Stimulated activated CD8-positive, alpha-beta memory T cell treated with anti-CD3 and anti-CD28 coated beads, Interleukin-2, amount 100 ng/mL, for 1 hour (primary cell): ENCODE results near the gene CFI.
"Not testable (repeated sequence)": the region's sequence is repeated elsewhere in the genome, so short reads cannot be mapped to it uniquely, and the experiment has no call there.

ENCODE experiments used
- DNase-seq, 2 donors: peaks; one replicate each; pipeline ENCODE4 v3.0.0-alpha.2; 2020; ENCODE audit warnings: low read depth in 2 of 2

Gene CFI

DNA sequence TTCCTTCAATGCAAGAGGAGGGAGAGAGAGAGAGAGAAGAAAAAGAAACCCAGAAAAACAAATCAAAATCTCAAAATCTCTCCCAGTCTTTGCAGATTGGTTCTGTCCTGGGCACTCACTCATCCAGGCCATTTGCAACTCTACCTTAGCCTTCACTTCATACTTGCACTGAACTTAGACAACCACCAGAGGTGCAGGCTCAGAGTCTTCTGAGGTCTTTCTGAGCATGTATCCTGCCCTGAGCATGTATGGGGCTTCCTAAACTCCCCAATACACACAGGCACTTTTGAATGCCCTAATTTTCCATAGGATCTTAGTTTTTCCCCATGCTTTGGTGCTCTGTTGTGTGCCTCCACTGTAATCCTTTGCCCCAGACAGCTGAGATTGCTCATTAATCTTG lies 2.9 kb downstream of the CFI start:
- DNase-seq, result no peak

DNA sequence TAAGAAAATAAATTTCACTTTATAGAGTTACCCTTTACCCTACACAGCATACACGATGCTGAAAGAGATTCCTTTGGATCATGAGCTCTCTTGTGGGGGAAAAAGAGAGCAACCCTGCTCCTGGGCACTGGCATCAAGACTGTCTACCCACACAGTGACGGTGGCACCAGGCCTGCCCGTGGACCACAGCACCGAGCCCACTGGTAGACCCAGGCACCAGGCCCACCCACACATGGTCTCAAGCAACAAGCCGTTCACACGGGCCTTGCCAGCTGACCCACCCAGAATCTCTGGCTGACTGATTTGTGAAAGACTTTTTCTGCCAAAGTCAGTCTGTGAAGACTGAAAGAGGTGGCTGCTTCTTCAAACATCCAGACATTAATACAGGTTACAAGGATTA lies 6.7 kb downstream of the CFI start:
- DNase-seq, result no peak

DNA sequence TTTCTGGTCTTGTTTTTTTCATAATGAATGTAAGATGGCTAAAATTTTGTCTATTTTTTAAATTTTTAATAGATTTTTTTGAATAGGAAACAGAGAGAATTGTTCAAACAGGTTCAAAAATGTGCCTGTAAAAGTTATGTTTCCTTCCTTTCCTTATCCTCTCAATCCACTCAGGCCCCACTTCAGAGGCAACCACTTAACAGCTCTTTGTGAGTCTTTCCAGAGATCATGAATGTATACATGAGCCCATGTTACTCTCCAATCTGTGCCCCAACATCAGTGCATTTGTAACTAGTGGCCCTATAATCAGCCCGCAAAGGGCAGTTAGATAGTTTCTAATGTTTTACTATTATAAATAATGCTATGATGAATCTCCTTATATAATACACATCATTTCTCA lies 14.0 kb downstream of the CFI start:
- no peak for DNase-seq

DNA sequence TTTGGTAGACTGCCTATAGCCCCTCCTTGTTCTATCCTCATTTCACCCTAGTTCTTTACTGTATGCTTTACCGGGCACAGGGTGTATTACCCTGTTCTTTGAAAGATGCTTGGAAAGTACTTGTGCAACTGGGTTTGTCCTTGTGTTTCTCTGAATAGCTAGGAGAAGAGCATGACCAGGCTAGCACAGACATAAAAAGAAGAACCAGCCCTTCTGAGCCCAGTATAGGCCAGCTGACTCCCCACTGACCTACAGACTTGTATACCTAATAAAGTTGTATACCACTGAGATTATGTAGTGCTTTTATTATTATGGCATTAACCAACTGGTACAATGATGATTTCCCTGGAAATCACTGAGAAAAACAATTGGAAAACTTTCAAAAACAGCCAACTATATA lies 15.0 kb downstream of the CFI start:
- DNase-seq, result no peak

DNA sequence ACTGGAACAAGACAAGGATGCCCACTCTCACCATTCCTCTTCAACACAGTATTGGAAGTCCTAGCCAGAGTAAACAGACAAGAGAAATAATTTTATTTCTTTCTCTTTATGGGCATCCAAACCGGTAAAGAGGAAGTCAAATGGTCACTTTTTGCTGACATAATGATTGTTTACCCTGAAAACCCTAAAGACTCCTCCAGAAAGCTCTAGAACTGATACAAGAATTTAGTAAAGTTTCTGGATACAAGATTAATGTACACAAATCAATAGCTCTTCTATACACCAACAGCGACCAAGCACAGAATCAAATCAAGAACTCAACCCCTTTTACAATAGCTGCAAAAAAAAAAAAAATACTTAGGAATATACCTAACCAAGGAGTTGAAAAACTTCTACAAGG lies 19.7 kb downstream of the CFI start:
- not testable (repeated sequence) for DNase-seq

DNA sequence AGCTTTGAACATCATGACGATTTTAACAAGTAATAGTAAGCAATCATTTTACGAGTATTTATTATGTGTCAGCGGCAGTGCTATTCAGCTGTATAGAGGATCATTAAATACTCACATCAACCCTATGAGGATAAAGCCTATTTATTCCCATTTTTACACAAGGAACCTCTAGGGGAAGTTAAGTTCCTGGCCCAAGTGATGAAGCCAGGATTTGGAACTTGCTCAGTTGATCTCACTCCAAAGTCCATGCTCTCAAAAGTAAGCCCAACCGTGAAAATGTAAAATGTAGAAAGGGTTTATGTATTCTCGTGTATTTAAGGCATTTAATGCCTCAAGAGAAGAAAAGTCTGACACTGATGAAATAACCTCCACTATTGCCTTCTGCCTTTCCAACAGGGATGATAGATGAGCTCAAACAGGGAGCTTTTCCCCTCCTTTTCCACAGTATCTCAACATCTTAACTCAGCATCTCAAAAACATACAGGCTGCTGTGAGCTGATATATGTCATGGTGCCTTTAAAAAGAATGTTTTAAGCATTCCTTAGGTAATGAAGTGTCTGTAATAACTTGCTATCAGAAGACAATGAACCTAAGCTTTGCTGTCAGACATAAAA lies 36.9 kb downstream of the CFI start:
- DNase-seq, result no peak

DNA sequence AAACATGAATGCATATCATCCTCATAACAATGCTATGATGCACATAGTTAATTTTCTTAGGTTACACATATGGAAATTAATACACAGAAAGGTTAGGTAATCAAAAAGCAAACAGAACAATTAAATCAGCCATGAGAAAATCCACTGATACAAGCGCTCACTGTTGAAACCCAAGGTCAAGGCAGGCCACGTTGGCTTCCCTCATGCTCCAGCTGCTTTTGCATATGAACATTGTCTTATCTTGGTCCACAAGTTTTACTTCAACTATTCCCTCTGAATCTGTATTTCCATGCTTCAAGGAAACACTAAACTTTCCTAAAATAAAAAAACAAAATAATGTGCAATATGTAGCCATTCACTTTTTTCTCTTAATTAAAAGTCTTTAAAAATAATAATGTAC lies 37.4 kb downstream of the CFI start:
- no peak for DNase-seq

DNA sequence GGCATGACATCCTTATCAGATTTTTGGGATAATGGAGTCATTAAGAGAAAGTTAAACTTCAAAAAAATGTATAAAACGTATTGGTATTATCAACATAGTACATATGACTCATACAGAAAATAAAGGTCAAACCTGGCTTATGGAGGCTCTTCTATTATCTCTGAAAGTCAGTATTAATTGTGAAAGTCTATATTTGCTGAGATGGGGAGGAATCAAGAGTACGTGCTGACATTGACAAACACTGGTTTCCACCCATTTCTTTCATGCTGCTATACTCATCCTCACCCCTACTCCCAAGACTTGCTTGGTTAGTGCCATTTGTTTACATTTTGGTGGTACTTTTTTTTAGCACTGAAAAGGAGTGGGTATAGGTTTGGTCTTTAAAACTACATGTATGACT lies 41.1 kb downstream of the CFI start:
- no peak for DNase-seq

DNA sequence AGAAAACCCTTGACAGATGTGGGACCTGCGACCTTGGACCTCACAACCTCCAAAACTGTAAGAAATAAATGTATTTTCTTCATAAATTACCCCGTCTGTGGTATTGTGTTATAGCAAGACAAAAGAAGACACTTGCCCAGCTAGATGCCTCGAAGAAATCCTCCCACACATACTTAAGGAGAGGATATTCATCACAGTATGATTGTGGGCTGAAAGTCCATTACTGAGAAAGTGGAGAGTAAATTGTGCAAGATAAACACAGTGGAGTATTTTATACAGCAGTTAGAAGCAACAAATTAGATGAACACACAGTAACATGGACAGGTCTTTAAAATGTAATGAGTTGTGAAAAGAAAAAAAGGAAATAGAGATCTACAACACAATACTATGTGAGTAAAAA lies 46.1 kb downstream of the CFI start:
- DNase-seq, result no peak

DNA sequence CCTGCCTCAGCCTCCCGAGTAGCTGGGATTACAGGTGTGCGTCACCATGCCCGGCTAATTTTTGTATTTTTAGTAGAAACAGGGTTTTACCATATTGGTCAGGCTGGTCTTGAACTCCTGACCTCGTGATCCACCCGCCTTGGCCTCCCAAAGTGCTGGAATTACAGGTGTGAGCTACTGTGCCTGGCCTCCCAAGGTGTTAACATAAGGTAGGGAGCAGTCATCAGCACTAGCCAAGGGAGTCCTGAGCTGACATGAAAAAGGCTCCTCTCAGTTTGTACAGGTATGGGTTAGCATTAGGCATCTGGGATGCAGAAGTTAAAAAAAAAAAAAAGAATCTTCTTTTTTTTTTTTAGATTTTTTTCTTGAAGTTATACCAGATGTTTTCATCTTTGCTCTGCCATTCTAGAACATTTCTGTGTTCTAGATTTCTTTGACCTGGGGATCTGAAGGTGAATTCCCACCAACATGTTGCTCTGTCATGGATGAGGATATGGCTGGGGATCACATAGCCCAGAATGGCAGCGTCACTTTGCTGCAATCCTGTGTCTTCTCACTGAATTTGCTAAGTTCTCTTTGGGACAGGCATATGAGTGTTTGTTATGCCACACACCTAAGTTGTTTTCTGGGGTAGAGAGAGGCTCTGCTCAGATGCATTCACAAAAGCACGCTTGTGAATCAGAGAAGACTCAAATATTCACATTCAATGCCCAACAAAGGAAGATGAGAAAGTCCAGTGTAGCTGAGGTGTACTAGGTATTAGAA lies 47.5 kb downstream of the CFI start:
- no peak for DNase-seq

DNA sequence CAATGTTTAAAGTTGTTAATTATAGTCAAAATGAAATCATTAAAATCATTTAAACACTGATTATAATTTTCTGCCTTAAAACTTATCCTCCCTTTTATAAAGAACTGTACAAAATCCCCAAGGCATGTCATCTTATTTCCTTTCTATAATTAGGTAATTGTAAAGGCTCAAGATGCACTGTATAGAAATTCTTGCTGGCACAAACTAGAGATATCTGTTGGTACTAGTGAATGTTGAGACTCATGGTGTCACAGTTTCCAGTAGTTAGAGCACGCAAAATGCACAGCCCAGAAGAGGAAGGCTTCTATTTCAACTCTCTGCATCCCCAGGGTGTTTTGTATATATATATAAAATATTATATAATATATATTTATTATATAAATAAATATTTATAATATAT lies 49.3 kb downstream of the CFI start:
- no peak for DNase-seq

DNA sequence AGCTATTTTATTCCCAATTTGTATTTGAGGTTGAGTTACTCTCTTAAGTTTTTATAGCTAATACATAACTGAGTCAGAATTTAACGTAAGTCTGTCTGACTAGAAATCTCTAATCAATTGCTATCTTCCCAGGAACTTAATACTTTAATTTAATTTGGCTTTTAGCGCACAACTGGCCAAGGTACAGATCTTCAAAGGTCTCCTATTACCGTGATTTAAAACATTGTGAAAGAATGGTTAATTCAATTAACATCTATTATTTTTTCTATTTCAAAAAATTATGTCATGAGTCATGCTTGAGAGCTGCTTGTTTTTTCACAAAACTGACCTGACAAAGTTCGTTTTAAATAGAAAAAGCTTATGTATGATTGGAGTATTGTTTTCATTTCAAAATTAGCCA lies 49.9 kb downstream of the CFI start:
- DNase-seq, result no peak

DNA sequence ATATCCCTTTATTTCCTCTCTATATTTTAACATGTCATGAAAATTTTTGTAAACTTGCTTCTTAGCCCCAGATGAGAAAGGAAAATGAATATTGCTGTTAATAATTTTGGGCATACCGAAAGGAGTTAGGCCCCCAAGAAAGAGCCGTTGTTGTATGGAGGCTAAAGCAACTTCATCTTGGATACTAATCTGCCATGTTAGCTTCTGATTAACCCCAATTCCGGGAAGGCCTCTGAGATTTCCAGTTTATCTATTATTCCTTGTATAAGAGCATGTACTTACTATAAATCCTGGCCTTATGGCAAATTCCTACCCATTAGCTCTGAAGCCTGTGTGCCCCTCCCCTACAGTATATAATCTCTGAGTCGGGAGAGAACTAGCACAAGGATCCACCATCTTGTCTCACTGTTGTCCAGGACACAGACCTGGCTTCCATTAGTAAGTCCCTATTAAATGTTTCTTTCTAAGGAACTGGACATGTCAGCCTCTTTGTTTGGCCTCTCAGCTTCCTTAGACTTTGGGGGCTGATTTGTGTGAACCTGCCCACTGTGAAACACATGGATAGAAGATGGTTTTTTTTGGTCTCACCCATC lies 51.1 kb downstream of the CFI start:
- no peak for DNase-seq

DNA sequence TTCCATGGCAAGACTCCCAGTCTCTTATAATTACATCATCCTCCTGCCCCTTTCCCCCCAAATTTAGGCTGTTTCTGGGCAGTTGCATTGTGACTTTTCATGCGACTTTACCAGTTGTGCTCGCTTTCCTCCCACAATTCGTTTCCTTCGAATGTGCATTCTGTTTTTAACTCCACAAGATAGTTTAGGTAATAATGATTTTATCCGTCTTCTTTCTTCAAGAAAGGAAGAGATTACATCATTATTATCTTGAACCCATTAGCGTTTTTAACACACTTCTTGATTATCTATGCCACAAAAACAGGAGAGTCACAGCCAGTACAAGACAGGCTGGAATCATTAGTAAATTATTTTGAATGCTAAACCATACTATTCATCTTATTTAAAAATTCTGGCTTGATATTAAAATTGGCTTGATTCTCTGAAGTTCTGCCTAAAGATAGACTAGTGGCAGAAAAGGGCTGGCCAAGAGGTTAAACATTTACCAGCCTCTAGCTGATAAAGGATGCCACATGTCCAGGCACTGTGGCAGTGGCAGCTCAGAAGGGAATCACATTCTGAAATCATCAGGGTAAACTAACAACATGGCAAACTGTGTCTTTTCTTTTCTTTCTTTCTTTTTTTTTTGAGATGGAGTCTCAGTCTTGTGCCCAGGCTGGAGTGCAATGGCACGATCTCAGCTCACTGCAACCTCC lies 52.3 kb downstream of the CFI start:
- DNase-seq, result no peak

DNA sequence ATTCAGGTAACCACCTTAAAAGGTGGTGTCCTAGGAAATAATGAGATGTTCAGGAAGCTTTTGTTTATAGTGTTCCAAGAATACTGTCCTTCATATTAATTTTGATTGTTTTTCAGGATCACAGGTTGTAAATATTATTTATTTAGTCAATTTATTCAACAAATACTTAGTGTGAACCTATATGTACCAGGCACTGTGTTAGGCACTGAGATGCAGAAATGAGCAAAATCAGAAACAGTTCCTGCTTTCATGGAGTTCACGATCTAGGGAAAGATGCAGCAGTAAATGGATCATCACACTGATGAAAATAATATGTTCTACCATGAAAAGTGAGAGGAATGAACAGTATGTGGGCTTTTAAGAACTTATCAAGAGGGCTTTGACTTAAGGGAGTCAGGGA lies 53.7 kb downstream of the CFI start:
- no peak for DNase-seq

DNA sequence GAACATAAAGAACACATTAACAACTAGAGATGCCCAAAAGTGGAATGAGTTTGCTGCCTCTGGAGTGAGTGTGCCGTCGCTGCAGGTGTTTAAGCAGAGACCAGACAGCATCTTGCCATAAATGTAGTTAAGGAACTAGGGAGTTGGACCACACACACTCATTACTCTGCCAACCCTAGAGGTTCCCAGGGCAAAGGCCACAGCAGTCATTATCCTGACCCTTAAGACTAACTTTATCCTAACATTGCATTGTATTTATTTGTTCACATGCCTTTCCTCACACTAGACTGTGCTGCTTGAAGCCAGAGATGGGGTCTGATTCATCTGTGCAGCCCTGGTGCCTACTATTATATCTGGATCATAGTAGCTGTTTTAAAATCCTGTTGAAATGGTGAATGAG lies 55.1 kb downstream of the CFI start:
- DNase-seq, result no peak

DNA sequence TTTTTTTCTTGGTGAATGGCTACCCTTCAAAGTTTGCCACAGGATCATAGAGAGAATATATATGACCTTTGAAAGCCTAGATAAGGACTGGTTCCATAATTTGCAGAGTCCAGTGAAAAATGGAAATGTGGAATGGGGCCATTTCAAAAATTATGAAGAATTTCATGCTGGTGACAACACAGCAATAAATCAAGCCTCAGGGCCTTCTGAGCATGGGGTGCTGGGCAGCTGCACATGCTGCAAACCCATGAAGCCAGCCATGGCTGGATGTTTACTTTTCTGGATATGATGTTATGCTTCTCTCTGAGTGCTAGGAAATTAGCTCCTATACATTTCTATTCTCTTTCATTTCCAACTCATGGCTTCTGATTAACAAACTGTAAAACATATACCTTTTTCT lies 56.0 kb downstream of the CFI start:
- no peak for DNase-seq

DNA sequence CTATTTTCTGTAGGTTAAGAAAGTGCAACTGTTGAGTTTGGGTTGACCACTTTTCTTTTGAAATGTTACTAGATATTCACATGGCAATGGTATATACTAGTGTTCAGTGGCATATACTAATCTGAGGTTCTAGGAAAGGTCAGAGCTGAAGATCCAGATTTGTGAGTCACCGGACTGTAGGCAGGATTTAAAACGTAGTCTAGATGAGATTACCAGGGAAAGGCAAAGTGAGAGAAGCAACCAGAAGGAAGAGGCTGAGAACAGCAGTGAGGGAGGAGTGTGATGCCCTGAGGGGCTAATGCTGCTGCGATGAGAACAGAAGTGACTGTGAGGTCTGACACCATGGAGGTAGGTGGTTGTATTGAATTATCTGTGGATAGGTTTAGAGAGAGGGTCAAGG lies 62.3 kb downstream of the CFI start:
- no peak for DNase-seq

DNA sequence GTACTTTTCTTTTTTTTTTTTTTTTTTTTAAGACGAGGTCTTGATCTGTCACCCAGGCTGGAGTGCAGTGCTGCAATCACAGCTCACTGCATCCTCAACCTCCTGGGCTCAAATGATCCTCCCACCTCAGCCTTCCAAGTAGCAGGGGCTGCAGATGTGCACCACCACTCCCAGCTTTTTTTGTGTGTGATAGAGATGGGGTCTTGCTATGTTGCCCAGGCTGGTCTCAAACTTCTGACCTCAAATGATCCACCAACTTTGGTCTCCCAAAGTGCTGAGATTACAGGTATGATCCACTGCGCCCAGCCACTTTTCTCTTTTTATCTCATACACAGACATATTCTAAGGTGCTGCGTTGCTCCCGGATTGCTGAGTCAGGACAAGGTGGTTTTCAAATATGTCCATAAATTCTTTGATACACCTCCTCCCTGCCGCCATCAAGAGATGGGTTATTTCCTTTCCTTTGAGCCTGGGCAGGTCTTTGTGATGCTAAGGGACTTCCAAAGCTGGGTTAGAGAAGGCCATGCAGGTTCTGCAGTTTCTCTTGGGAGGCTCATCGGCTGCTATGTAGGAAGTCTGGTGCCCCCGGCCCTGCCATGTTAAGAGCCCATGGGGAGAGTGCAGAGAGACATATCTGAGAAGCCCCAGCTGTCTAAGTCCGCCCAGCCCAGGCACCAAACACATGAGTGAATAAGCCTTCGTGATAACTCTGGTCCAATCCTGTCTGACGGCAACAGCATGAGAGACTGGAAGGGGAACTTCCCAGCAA lies 63.5 kb downstream of the CFI start:
- no peak for DNase-seq

DNA sequence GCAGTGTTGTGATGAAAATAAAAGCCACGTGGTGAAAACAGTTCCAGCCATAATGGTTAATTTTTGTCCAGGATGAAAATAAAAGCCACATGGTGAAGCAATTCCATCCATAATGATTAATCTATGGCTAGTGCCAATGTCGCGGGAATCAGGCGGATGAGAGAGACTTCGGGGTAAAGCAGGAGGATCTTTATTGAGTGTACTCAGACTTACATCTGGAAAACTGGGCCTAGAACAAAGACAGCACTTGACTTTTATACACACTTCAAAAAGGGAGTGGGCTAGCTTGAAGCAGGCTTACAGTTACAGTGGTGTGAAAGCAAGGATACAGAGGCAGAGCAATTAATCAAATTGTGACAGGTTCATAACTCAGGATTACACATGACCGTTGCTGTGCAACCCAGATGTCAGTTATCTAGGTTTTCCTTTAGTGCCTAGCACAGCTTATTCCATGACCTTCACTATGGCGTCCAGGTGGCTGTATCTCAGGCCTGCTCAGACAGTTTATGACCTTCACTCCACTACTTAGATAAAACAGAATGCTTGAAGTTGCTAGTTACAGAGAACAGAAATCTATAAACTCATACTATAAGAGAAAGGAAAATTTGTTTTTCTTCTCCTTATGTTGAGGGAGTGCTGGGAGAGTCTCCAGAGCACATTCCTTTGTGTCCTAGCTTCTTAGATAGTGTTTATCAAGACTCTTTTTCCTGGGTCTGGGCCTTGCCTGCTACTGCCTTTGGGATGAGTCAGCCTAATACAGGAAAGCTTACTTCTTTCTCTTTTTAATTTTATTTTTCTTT lies 66.0 kb downstream of the CFI start:
- DNase-seq, result no peak

DNA sequence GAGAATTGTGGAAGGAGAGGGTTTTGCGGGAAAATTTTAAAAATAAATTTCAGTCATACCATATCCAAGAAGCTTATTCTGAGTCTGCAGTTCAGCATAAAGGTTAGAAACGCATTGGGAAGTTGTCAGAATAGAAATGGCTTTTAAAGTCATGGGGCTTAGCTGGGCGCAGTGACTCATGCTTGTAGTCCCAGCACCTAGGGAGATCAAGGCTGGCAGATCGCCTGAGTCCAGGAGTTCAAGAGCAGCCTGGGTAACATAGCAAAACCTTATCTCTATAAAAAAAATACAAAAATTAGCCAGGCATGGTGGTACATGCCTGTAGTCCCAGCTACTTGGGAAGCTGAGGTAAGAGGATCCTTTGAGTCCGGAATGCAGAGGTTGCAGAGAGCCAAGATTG lies 68.1 kb downstream of the CFI start:
- no peak for DNase-seq
